Subcutaneous abdominal adipose tissue (tissue), 5 donors: ENCODE data around the gene CLASP1.
"Not testable (repeated sequence)": the region's sequence is repeated elsewhere in the genome, so short reads cannot be mapped to it uniquely, and the experiment has no call there.

Experiments
- H3K27ac ChIP-seq: one replicate; pipeline ENCODE4 v1.7.0; 2013; ENCODE audit warnings: low read depth, mild to moderate bottlenecking, inconsistent platforms, low read length, moderate library complexity
- H3K27me3 ChIP-seq, 5 donors: one replicate each; pipeline ENCODE4 v1.7.0; 2013; ENCODE audit warnings: low read length in 5 of 5, inconsistent platforms in 1 of 5; ENCODE audit not compliant: control insufficient read depth in 5 of 5, insufficient read depth in 4 of 5
- H3K36me3 ChIP-seq, 5 donors: one replicate each; pipeline ENCODE4 v1.7.0; 2013; ENCODE audit warnings: low read length in 5 of 5; ENCODE audit not compliant: control insufficient read depth in 5 of 5, insufficient read depth in 5 of 5
- H3K4me1 ChIP-seq, 5 donors: one replicate each; pipeline ENCODE4 v1.7.0; 2013; ENCODE audit warnings: low read length in 5 of 5, mild to moderate bottlenecking in 3 of 5, moderate library complexity in 1 of 5; ENCODE audit not compliant: control insufficient read depth in 5 of 5, insufficient read depth in 5 of 5
- H3K4me3 ChIP-seq, 5 donors: one replicate each; pipeline ENCODE4 v1.7.0; 2013; ENCODE audit warnings: low read length in 5 of 5, low read depth in 1 of 5
- H3K9ac ChIP-seq, 5 donors: one replicate each; pipeline ENCODE4 v1.7.0; 2013; ENCODE audit warnings: low read length in 5 of 5, mild to moderate bottlenecking in 4 of 5, moderate library complexity in 3 of 5
- H3K9me3 ChIP-seq, 5 donors: one replicate each; pipeline ENCODE4 v1.7.0; 2013; ENCODE audit warnings: low read length in 5 of 5; ENCODE audit not compliant: control insufficient read depth in 5 of 5
- donor health status: healthy.
- donor health status: healthy.
- donor health status: healthy.
- donor health status: healthy.
- donor health status: healthy.

Gene CLASP1

GRCh38 chr2:121647396-121647795 is 1.9 kb downstream of the CLASP1 start:
- Histone ChIP-seq H3K36me3 (no peaks in the 10 kb centered on the region), H3K9me3 (no peaks in the 10 kb centered on the region), H3K27ac (peak overlapping the region; percentile 94), H3K27me3 (no peaks in the 10 kb centered on the region), H3K4me3 (no peak overlapping the region), H3K4me1 (peaks cover 0 to 44% (median 31%) of the 10 kb centered on the region in 5 donors), H3K9ac (peak overlapping the region; percentile 51 to 99 (median 91))

- H3K36me3 ChIP-seq: peaks cover 0 to 4% (median 0%) of the 10 kb centered on the region in 5 donors
- peaks cover 0 to 26% (median 18%) of the 10 kb centered on the region in 5 donors for H3K4me1 ChIP-seq
- no peak overlapping the region for H3K4me3 ChIP-seq
- no peaks in the 10 kb centered on the region for H3K9me3 ChIP-seq
- H3K27ac ChIP-seq: no peak overlapping the region
- peak overlapping the region in 1 of 5 donors; percentile 26 for H3K9ac ChIP-seq
- H3K27me3 ChIP-seq: no peaks in the 10 kb centered on the region
These were observed 4.5 kb downstream of the CLASP1 start for GRCh38 chr2:121644715-121645114.

- Histone ChIP-seq H3K27ac (no peak overlapping the region), H3K36me3 (peaks cover 0 to 4% (median 0%) of the 10 kb centered on the region in 5 donors), H3K4me1 (peaks cover 0 to 26% (median 18%) of the 10 kb centered on the region in 5 donors), H3K9me3 (no peaks in the 10 kb centered on the region), H3K27me3 (no peaks in the 10 kb centered on the region), H3K9ac (no peak overlapping the region), H3K4me3 (no peak overlapping the region)
These were observed 5.4 kb downstream of the CLASP1 start for GRCh38 chr2:121643877-121644276.

- Histone ChIP-seq H3K4me3 (no peak overlapping the region), H3K9ac (no peak overlapping the region), H3K4me1 (peaks cover 0 to 14% (median 4%) of the 10 kb centered on the region in 5 donors), H3K9me3 (no peaks in the 10 kb centered on the region), H3K27me3 (no peaks in the 10 kb centered on the region), H3K36me3 (peaks cover 0 to 4% (median 0%) of the 10 kb centered on the region in 5 donors), H3K27ac (no peak overlapping the region)
These were observed 8.6 kb downstream of the CLASP1 start for GRCh38 chr2:121640380-121641316.

- not testable (repeated sequence) for H3K27me3 ChIP-seq, H3K9me3 ChIP-seq, H3K9ac ChIP-seq, H3K27ac ChIP-seq, H3K36me3 ChIP-seq, H3K4me3 ChIP-seq
- H3K4me1 ChIP-seq: peaks cover 0 to 14% (median 7%) of the 10 kb centered on the region in 5 donors
These were observed 9.4 kb downstream of the CLASP1 start for GRCh38 chr2:121639846-121640245.

GRCh38 chr2:121638333-121638732 is 10.9 kb downstream of the CLASP1 start:
- Histone ChIP-seq H3K9me3 (no peaks in the 10 kb centered on the region), H3K27ac (no peak overlapping the region), H3K4me3 (no peak overlapping the region), H3K27me3 (no peaks in the 10 kb centered on the region), H3K36me3 (peaks cover 0 to 4% (median 0%) of the 10 kb centered on the region in 5 donors), H3K9ac (no peak overlapping the region), H3K4me1 (peaks cover 0 to 23% (median 13%) of the 10 kb centered on the region in 5 donors)

- no peaks in the 10 kb centered on the region for H3K36me3 ChIP-seq
- H3K27ac ChIP-seq: peak overlapping the region; percentile 38
- H3K9ac ChIP-seq: peak overlapping the region in 1 of 5 donors; percentile 50
- no peaks in the 10 kb centered on the region for H3K9me3 ChIP-seq
- H3K4me3 ChIP-seq: no peak overlapping the region
- peaks cover 0 to 21% (median 13%) of the 10 kb centered on the region in 5 donors for H3K4me1 ChIP-seq
- H3K27me3 ChIP-seq: no peaks in the 10 kb centered on the region
These were observed 13.9 kb downstream of the CLASP1 start for GRCh38 chr2:121635371-121635770.

GRCh38 chr2:121634354-121635307 is 14.6 kb downstream of the CLASP1 start:
- Histone ChIP-seq H3K9ac (peak overlapping the region in 1 of 5 donors; percentile 50), H3K36me3 (no peaks in the 10 kb centered on the region), H3K9me3 (no peaks in the 10 kb centered on the region), H3K4me1 (peaks cover 0 to 21% (median 13%) of the 10 kb centered on the region in 5 donors), H3K27me3 (no peaks in the 10 kb centered on the region), H3K4me3 (no peak overlapping the region), H3K27ac (peak overlapping the region; percentile 38)

- H3K27ac ChIP-seq: no peak overlapping the region
- H3K4me3 ChIP-seq: no peak overlapping the region
- H3K36me3 ChIP-seq: no peaks in the 10 kb centered on the region
- no peak overlapping the region for H3K9ac ChIP-seq
- H3K27me3 ChIP-seq: no peaks in the 10 kb centered on the region
- H3K4me1 ChIP-seq: peaks cover 0 to 21% (median 13%) of the 10 kb centered on the region in 5 donors
- H3K9me3 ChIP-seq: no peaks in the 10 kb centered on the region
These were observed 15.8 kb downstream of the CLASP1 start for GRCh38 chr2:121633463-121633862.
